T follicular helper cell (primary cell): ENCODE measurements around the gene USF2.
A peak's percentile ranks its signal among the peaks of the same experiment; 100 is the strongest.

Source experiments
- DNase-seq: peaks from one replicate; pipeline ENCODE4 v3.0.0-alpha.2; 2020; ENCODE audit warnings: low read depth

USF2 gene

GRCh38 chr19:35265900-35266519, 2.8 kb upstream of the USF2 start:
- no peak for DNase-seq

- DNase-seq = no peak
These were observed 2.0 kb upstream of the USF2 start for GRCh38 chr19:35266520-35267352.

GRCh38 chr19:35267353-35267817, 1.4 kb upstream of the USF2 start:
- DNase-seq = no peak

- DNase-seq = peak; percentile 56
These were observed 785 bp upstream of the USF2 start for GRCh38 chr19:35267818-35268535.

GRCh38 chr19:35269438-35270117, 816 bp downstream of the USF2 start:
- DNase-seq = peak; percentile 48

GRCh38 chr19:35270381-35270811, 1.6 kb downstream of the USF2 start:
- no peak for DNase-seq

GRCh38 chr19:35271546-35271945, 2.8 kb downstream of the USF2 start:
- DNase-seq = no peak

GRCh38 chr19:35272122-35272719, 3.5 kb downstream of the USF2 start:
- DNase-seq = no peak

GRCh38 chr19:35272954-35273649, 4.3 kb downstream of the USF2 start:
- no peak for DNase-seq

- DNase-seq = no peak
These were observed 5.0 kb downstream of the USF2 start for GRCh38 chr19:35273686-35274259.

GRCh38 chr19:35274323-35274722, 5.6 kb downstream of the USF2 start:
- DNase-seq = no peak

GRCh38 chr19:35276706-35277281, 8.0 kb downstream of the USF2 start:
- no peak for DNase-seq

- no peak for DNase-seq
These were observed 10.0 kb downstream of the USF2 start for GRCh38 chr19:35278578-35279284.

- DNase-seq = no peak
These were observed 10.6 kb downstream of the USF2 start for GRCh38 chr19:35279374-35279773.

GRCh38 chr19:35279985-35280821, 11.4 kb downstream of the USF2 start:
- no peak for DNase-seq

GRCh38 chr19:35281303-35281702, 12.5 kb downstream of the USF2 start:
- no peak for DNase-seq

- no peak for DNase-seq
These were observed 15.7 kb downstream of the USF2 start for GRCh38 chr19:35284153-35285094.

- no peak for DNase-seq
These were observed 16.3 kb downstream of the USF2 start for GRCh38 chr19:35285095-35285449.
